H9 (cell line): ENCODE data around the gene GIT2. TPM values are rescaled to one million over a fixed set of nuclear protein-coding genes. Genes with fewer than 3 reads are reported as not detected.

ENCODE experiments used
- DNase-seq: peaks from one replicate; pipeline ENCODE4 v3.0.0-alpha.2; 2017
- H2AFZ ChIP-seq: one replicate; pipeline ENCODE4 v1.6.1; 2013; ENCODE audit warnings: mild to moderate bottlenecking, low read length, control low read depth, moderate library complexity
- H2AK5ac ChIP-seq: 2 replicates; pipeline ENCODE4 v1.6.1; 2013; ENCODE audit warnings: low read length, control low read depth, mixed read lengths; ENCODE audit not compliant: insufficient read length
- H2BK120ac ChIP-seq: one replicate; pipeline ENCODE4 v1.6.1; 2013; ENCODE audit warnings: low read depth, mild to moderate bottlenecking, low read length, control low read depth, inconsistent platforms; ENCODE audit not compliant: poor library complexity, severe bottlenecking
- H2BK12ac ChIP-seq: 2 replicates; pipeline ENCODE4 v1.6.1; 2013; ENCODE audit warnings: low read length, control low read depth, mixed read lengths, low read depth; ENCODE audit not compliant: insufficient read length
- H2BK15ac ChIP-seq: 2 replicates; pipeline ENCODE4 v1.6.1; 2013; ENCODE audit warnings: low read depth, low read length, control low read depth
- H2BK20ac ChIP-seq: one replicate; pipeline ENCODE4 v1.6.1; 2013; ENCODE audit warnings: low read depth, mild to moderate bottlenecking, low read length, control low read depth, inconsistent platforms; ENCODE audit not compliant: poor library complexity, severe bottlenecking
- H2BK5ac ChIP-seq: 2 replicates; pipeline ENCODE4 v1.6.1; 2013; ENCODE audit warnings: low read length, control low read depth, mixed read lengths; ENCODE audit not compliant: insufficient read length
- H3K14ac ChIP-seq: 2 replicates; pipeline ENCODE4 v1.6.1; 2013; ENCODE audit warnings: low read length, control low read depth; ENCODE audit not compliant: insufficient read depth
- H3K18ac ChIP-seq: 2 replicates; pipeline ENCODE4 v1.6.1; 2013; ENCODE audit warnings: low read depth, mild to moderate bottlenecking, mixed read lengths, low read length, control low read depth; ENCODE audit not compliant: insufficient read length
- H3K23ac ChIP-seq: 2 replicates; pipeline ENCODE4 v1.6.1; 2013; ENCODE audit warnings: low read length, control low read depth, mixed read lengths, low read depth; ENCODE audit not compliant: insufficient read length
- H3K23me2 ChIP-seq: 2 replicates; pipeline ENCODE4 v1.6.1; 2013; ENCODE audit warnings: low read depth, mild to moderate bottlenecking, mixed read lengths, low read length, control low read depth; ENCODE audit not compliant: insufficient read length, poor library complexity, severe bottlenecking
- H3K27ac ChIP-seq: 2 replicates; pipeline ENCODE4 v1.5.1; 2013; ENCODE audit warnings: low read length, control low read depth, mixed read lengths, low read depth; ENCODE audit not compliant: insufficient read length
- H3K27me3 ChIP-seq: 2 replicates; pipeline ENCODE4 v1.6.1; 2013; ENCODE audit warnings: low read length, control low read depth, inconsistent platforms; ENCODE audit not compliant: insufficient read depth
- H3K4ac ChIP-seq: 2 replicates; pipeline ENCODE4 v1.6.1; 2013; ENCODE audit warnings: low read depth, mild to moderate bottlenecking, control low read depth, inconsistent platforms, low read length, moderate library complexity
- H3K4me1 ChIP-seq: 2 replicates; pipeline ENCODE4 v1.6.1; 2013; ENCODE audit warnings: low read length, control low read depth, inconsistent platforms; ENCODE audit not compliant: insufficient read depth
- H3K4me2 ChIP-seq: 2 replicates; pipeline ENCODE4 v1.6.1; 2013; ENCODE audit warnings: low read length, control low read depth, mixed read lengths; ENCODE audit not compliant: insufficient read length, insufficient read depth
- H3K56ac ChIP-seq: 2 replicates; pipeline ENCODE4 v1.6.1; 2013; ENCODE audit warnings: low read depth, mild to moderate bottlenecking, mixed read lengths, low read length, control low read depth; ENCODE audit not compliant: insufficient read length
- H3K79me1 ChIP-seq: 2 replicates; pipeline ENCODE4 v1.6.1; 2013; ENCODE audit warnings: low read depth, mild to moderate bottlenecking, moderate library complexity, low read length, control low read depth, inconsistent platforms; ENCODE audit not compliant: insufficient read depth, poor library complexity, severe bottlenecking
- H3K79me2 ChIP-seq: 2 replicates; pipeline ENCODE4 v1.6.1; 2013; ENCODE audit warnings: low read length, control low read depth, inconsistent platforms; ENCODE audit not compliant: insufficient read depth
- H3K9ac ChIP-seq: 2 replicates; pipeline ENCODE4 v1.6.1; 2013; ENCODE audit warnings: low read length, control low read depth, mixed read lengths; ENCODE audit not compliant: insufficient read length; ENCODE audit errors: extremely low read depth
- H3K9me3 ChIP-seq: one replicate; pipeline ENCODE4 v1.6.1; 2013; ENCODE audit warnings: low read depth, low read length, inconsistent platforms; ENCODE audit not compliant: control insufficient read depth
- H3T11ph ChIP-seq: one replicate; pipeline ENCODE4 v1.6.1; 2013; ENCODE audit warnings: mild to moderate bottlenecking, low read length, control low read depth, inconsistent platforms
- H4K20me1 ChIP-seq: one replicate; pipeline ENCODE4 v1.6.1; 2013; ENCODE audit not compliant: control insufficient read depth, insufficient read length, insufficient read depth
- H4K5ac ChIP-seq: 2 replicates; pipeline ENCODE4 v1.6.1; 2013; ENCODE audit warnings: low read depth, mild to moderate bottlenecking, mixed read lengths, low read length, control low read depth; ENCODE audit not compliant: insufficient read length
- H4K8ac ChIP-seq: replicated peaks from 2 replicates; pipeline ENCODE4 v1.6.1; 2013; ENCODE audit warnings: low read length, control low read depth, mixed read lengths, low read depth; ENCODE audit not compliant: insufficient read length
- H4K91ac ChIP-seq: 2 replicates; pipeline ENCODE4 v1.6.1; 2013; ENCODE audit warnings: low read depth, mild to moderate bottlenecking, moderate library complexity, mixed read lengths, low read length, control low read depth; ENCODE audit not compliant: insufficient read length
- H3K27ac Mint-ChIP-seq, 3 experiments: 2 replicates in 2 of 3; 3 replicates in 1 of 3; pipeline ENCODE4 v1.8.0; 2020 to 2021; ENCODE audit warnings: mixed read lengths in 3 of 3, mild to moderate bottlenecking in 1 of 3, moderate library complexity in 1 of 3
- H3K27me3 Mint-ChIP-seq: 2 replicates; pipeline ENCODE4 v1.8.0; 2021; ENCODE audit warnings: low read depth, mild to moderate bottlenecking, moderate library complexity, mixed read lengths
- H3K36me3 Mint-ChIP-seq, 3 experiments: 2 replicates in 2 of 3; 3 replicates in 1 of 3; pipeline ENCODE4 v1.8.0; 2020 to 2021; ENCODE audit warnings: low read depth in 3 of 3, mixed read lengths in 3 of 3; ENCODE audit not compliant: insufficient read depth in 1 of 3
- H3K4me1 Mint-ChIP-seq, 2 experiments: 2 replicates each; pipeline ENCODE4 v1.8.0; 2020; ENCODE audit warnings: mixed read lengths in 2 of 2
- H3K4me3 Mint-ChIP-seq, 2 experiments: 2 replicates in 1 of 2; 3 replicates in 1 of 2; pipeline ENCODE4 v1.8.0; 2020 to 2021; ENCODE audit warnings: mild to moderate bottlenecking in 2 of 2, mixed read lengths in 2 of 2, moderate library complexity in 1 of 2
- H3K9me3 Mint-ChIP-seq, 2 experiments: 2 replicates in 1 of 2; 3 replicates in 1 of 2; pipeline ENCODE4 v1.8.0; 2020; ENCODE audit warnings: mild to moderate bottlenecking in 2 of 2, mixed read lengths in 2 of 2, moderate library complexity in 1 of 2
- CTCF ChIP-seq: fragments of 200-600 bp; sonication (generic); conservative IDR thresholded peaks from 3 replicates; pipeline ENCODE4 v1.8.0; 2021; ENCODE audit warnings: antibody characterized with exemption, mild to moderate bottlenecking
- WGBS: extraction: QIAGEN DNeasy Blood & Tissue Kit; methylation state at CpG from one replicate; pipeline ENCODE4 v1.1.7; 2013; ENCODE audit warnings: missing lambda C conversion rate, low lambda C conversion rate, mixed read lengths; ENCODE audit not compliant: insufficient read length; ENCODE audit errors: extremely low coverage; 5-methylcytosine and 5-hydroxymethylcytosine counted together
- total RNA-seq: library from RNA; stranded (reverse); gene quantifications from 2 replicates; pipeline ENCODE4 v1.2.1, GENCODE V29; 2021

Gene GIT2
- total RNA-seq, 1 experiment from 2014 or later: 27.0 TPM

GRCh38 chr12:110004598-110004997 is 8.4 kb upstream of the GIT2 start:
- no peak overlapping the region for H2BK20ac ChIP-seq
- H4K8ac ChIP-seq: no peak overlapping the region
- H2BK5ac ChIP-seq: no peak overlapping the region
- H4K5ac ChIP-seq: no peak overlapping the region
- no peak overlapping the region for H3K4ac ChIP-seq
- no peak overlapping the region for H2BK120ac ChIP-seq
- H3K23me2 ChIP-seq: peaks cover 5% of the 10 kb centered on the region
- H3T11ph ChIP-seq: no peak overlapping the region
- Mint-ChIP-seq H3K27me3 (peaks cover 12% of the 10 kb centered on the region), H3K27ac (no peak overlapping the region), H3K36me3 (no peaks in the 10 kb centered on the region; a peak in 2 of 7 replicates), H3K4me3 (no peak overlapping the region), H3K9me3 (no peaks in the 10 kb centered on the region; a peak in 1 of 5 replicates), H3K4me1 (peaks cover 7% of the 10 kb centered on the region in 2 experiments)
- TF ChIP-seq CTCF: no peak
- no peak overlapping the region for H2BK12ac ChIP-seq
- no peak for DNase-seq
- no peak overlapping the region for H3K27ac ChIP-seq
- no peak overlapping the region for H2AFZ ChIP-seq
- no peaks in the 10 kb centered on the region for H3K9me3 ChIP-seq
- no peak overlapping the region for H3K4me2 ChIP-seq
- H2AK5ac ChIP-seq: no peak overlapping the region
- no peak overlapping the region for H4K91ac ChIP-seq
- no peak overlapping the region for H3K23ac ChIP-seq
- no peaks in the 10 kb centered on the region for H3K27me3 ChIP-seq
- peaks cover 3% of the 10 kb centered on the region for H4K20me1 ChIP-seq
- no peaks in the 10 kb centered on the region; the same call in 1 of the 2 replicates for H3K79me2 ChIP-seq
- H3K56ac ChIP-seq: no peak overlapping the region
- no peak overlapping the region for H3K18ac ChIP-seq
- H3K4me1 ChIP-seq: no peaks in the 10 kb centered on the region; the same call in 1 of the 2 replicates
- WGBS: no CpG with 5 or more reads among the region's 4 CpGs
- no peaks in the 10 kb centered on the region for H3K79me1 ChIP-seq
- H3K9ac ChIP-seq: no peak overlapping the region
- H2BK15ac ChIP-seq: no peak overlapping the region
- H3K14ac ChIP-seq: no peak overlapping the region
